BE2C (cell line): ENCODE data around the gene COL23A1.

Experiments
- DNase-seq: peaks from one replicate; pipeline ENCODE4 v3.0.0-alpha.2; 2020
- H3K27me3 ChIP-seq: fragments of 250-450 bp; sonication (Bioruptor Pico); 2 replicates; pipeline ENCODE4 v1.5.1; 2020; ENCODE audit warnings: mild to moderate bottlenecking
- H3K36me3 ChIP-seq: fragments of 250-450 bp; sonication (Bioruptor Pico); 2 replicates; pipeline ENCODE4 v1.5.1; 2020; ENCODE audit warnings: mild to moderate bottlenecking
- H3K4me1 ChIP-seq: fragments of 250-450 bp; sonication (Bioruptor Pico); 2 replicates; pipeline ENCODE4 v1.5.1; 2020
- H3K4me3 ChIP-seq: 2 replicates; pipeline ENCODE4 v1.5.1; 2011; ENCODE audit warnings: low read depth, low read length
- H3K9me3 ChIP-seq: fragments of 250-450 bp; sonication (Bioruptor Pico); 2 replicates; pipeline ENCODE4 v1.5.1; 2020
- CTCF ChIP-seq: IDR thresholded peaks from 2 replicates; pipeline ENCODE4 v1.5.1; 2012; ENCODE audit warnings: mild to moderate bottlenecking, low read depth, low read length

COL23A1 gene

GRCh38 chr5:178210686-178211085 lies 379.5 kb downstream of the COL23A1 start:
- no peak for TF ChIP-seq CTCF
- H3K27me3 ChIP-seq, result no peaks in the 10 kb centered on the region
- peaks cover 100% of the 10 kb centered on the region for H3K36me3 ChIP-seq
- no peak for DNase-seq
- H3K4me1 ChIP-seq, result peaks cover 6% of the 10 kb centered on the region; the same call in 1 of the 2 replicates
- no peaks in the 10 kb centered on the region for H3K9me3 ChIP-seq
- H3K4me3 ChIP-seq, result no peak overlapping the region

DNA sequence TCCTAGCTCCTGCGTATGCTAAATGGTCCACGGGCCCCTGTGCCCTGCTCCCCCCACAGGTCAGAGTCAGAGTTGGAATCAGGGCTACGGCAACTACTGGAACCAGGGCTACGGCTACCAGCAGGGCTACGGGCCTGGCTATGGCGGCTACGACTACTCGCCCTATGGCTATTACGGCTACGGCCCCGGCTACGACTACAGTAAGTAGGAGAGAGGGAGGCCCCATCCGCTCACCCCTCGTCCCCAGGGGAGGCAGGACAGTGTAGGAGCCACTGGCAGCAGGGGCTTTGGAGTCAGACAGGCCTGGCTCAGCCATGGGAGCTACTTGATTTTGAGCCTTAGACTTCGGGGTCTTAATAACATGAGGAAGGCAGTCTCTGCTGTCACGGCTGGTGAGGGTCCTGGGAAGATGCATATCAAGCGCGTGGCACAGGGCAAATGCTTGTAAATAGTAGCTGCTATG lies 380.1 kb downstream of the COL23A1 start:
- Histone ChIP-seq H3K4me1 (peaks cover 6% of the 10 kb centered on the region; the same call in 1 of the 2 replicates), H3K4me3 (no peak overlapping the region), H3K27me3 (no peaks in the 10 kb centered on the region), H3K36me3 (peaks cover 100% of the 10 kb centered on the region), H3K9me3 (no peaks in the 10 kb centered on the region)
- DNase-seq, result no peak
- no peak for TF ChIP-seq CTCF

DNA sequence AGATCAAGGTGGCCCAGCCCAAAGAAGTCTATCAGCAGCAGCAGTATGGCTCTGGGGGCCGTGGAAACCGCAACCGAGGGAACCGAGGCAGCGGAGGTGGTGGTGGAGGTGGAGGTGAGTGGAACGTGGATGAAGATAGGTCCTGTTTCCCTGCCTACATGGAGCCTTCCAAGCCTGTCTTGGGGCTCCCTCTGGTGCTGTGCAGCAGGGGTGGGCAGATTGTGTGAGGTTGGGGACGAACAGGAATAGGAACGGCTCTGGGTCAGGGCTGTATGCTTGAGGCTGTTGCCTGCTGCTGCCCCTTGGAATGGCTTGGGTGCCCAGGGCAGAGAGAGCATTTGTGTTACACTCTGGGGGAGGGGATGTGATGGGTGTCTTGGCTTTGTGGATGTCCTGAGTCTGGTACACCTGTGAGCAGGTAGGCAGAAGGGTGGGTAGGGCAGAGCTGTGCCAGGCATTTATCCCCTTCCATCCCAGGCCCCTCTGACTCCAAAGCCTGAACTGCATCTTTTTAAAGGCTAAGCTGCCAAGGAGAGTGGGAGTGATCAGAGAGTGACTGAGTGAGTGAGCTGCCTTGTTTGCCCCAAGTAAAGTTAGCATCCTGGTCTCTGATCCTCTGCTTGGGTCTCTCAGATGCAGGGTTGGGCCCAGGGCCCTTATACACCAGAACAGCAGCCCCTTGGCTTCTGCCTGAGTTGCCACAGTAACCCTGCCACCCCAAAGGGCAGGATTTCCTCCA lies 380.7 kb downstream of the COL23A1 start:
- H3K27me3 ChIP-seq, result no peaks in the 10 kb centered on the region
- no peak for DNase-seq
- H3K4me3 ChIP-seq, result no peak overlapping the region
- no peak for TF ChIP-seq CTCF
- no peaks in the 10 kb centered on the region for H3K9me3 ChIP-seq
- H3K36me3 ChIP-seq, result peaks cover 100% of the 10 kb centered on the region
- H3K4me1 ChIP-seq, result peaks cover 6% of the 10 kb centered on the region; the same call in 1 of the 2 replicates

- Histone ChIP-seq H3K4me3 (no peak overlapping the region), H3K9me3 (no peaks in the 10 kb centered on the region), H3K27me3 (no peaks in the 10 kb centered on the region), H3K4me1 (peaks cover 6% of the 10 kb centered on the region; the same call in 1 of the 2 replicates), H3K36me3 (peaks cover 92% of the 10 kb centered on the region)
- DNase-seq, result no peak
- peak; percentile 46 for TF ChIP-seq CTCF
These were observed 381.5 kb downstream of the COL23A1 start for GRCh38 chr5:178208540-178209227.

DNA sequence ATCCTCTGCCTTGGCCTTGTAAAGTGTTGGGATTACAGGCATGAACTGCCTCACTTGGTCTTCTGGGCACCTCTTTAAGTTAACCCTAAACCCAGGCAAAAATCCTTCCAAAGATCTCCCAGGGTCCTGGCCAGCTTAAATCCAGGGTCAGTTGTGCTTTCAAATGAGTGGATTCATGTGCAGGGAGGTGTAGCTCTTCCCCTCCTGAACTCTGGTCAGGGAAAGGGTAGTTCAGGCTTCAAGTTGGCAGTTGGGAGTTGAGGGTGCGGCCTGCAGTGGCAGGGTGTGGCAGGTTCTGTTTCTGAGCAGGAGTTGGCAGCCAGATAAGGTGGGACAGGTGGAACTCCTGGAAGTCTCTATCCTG lies 382.3 kb downstream of the COL23A1 start:
- no peak for TF ChIP-seq CTCF
- Histone ChIP-seq H3K9me3 (no peaks in the 10 kb centered on the region), H3K36me3 (peaks cover 85% of the 10 kb centered on the region), H3K27me3 (no peaks in the 10 kb centered on the region), H3K4me3 (no peak overlapping the region), H3K4me1 (peaks cover 6% of the 10 kb centered on the region; the same call in 1 of the 2 replicates)
- DNase-seq, result no peak
